Heart left ventricle (tissue), 16 donors: ENCODE results near the gene EPHA1. TPM values are rescaled to one million over a fixed set of nuclear protein-coding genes. Genes with fewer than 3 reads are reported as not detected.

Experiments used
- ATAC-seq, 4 donors: fragments of 200-7000 bp; cut with Tn5 transposase; one replicate each; pipeline ENCODE4 v1.9.1; 2020 to 2022; ENCODE audit warnings: moderate library complexity in 4 of 4, mild to moderate bottlenecking in 3 of 4, moderate number of reproducible peaks in 1 of 4
- DNase-seq, 5 donors: peaks; one replicate each; pipeline ENCODE4 v3.0.0-alpha.2; 2020
- H3K27ac ChIP-seq, 12 donors: fragments of 200-600 bp; sonication (generic) in 4 of 12; one replicate each; pipeline versions ENCODE4 v1.5.0 to v1.8.0; 2016 to 2022; ENCODE audit warnings: mild to moderate bottlenecking in 2 of 12
- H3K27me3 ChIP-seq, 9 donors: fragments of 200-600 bp; sonication (generic) in 2 of 9; one replicate each; pipeline versions ENCODE4 v1.5.1 to v1.8.0; 2016 to 2022; ENCODE audit warnings: mild to moderate bottlenecking in 3 of 9
- H3K36me3 ChIP-seq, 9 donors: fragments of 200-600 bp; sonication (generic) in 2 of 9; one replicate each; pipeline versions ENCODE4 v1.5.0 to v1.8.0; 2018 to 2022; ENCODE audit warnings: mild to moderate bottlenecking in 2 of 9
- H3K4me1 ChIP-seq, 12 donors: fragments of 200-600 bp; sonication (generic) in 4 of 12; one replicate each; pipeline versions ENCODE4 v1.5.0 to v1.8.0; 2016 to 2022; ENCODE audit warnings: mild to moderate bottlenecking in 3 of 12
- H3K4me3 ChIP-seq, 12 donors: fragments of 200-600 bp; sonication (generic) in 4 of 12; one replicate each; pipeline versions ENCODE4 v1.5.0 to v1.8.0; 2017 to 2022; ENCODE audit warnings: mild to moderate bottlenecking in 9 of 12, moderate library complexity in 4 of 12
- H3K9me3 ChIP-seq, 12 donors: fragments of 200-600 bp; sonication (generic) in 4 of 12; one replicate each; pipeline versions ENCODE4 v1.5.0 to v1.8.0; 2016 to 2022; ENCODE audit warnings: mild to moderate bottlenecking in 1 of 12
- CTCF ChIP-seq, 12 donors: fragments of 200-600 bp; sonication (generic) in 4 of 12; IDR thresholded peaks; one replicate each; pipeline versions ENCODE4 v1.5.0 to v1.8.0; 2018 to 2022; ENCODE audit warnings: antibody characterized with exemption in 12 of 12, mild to moderate bottlenecking in 5 of 12
- POLR2A ChIP-seq, 2 donors: fragments of 450-650 bp; IDR thresholded peaks; one replicate each; pipeline ENCODE4 v1.6.1; 2017; ENCODE audit warnings: antibody characterized with exemption in 2 of 2, mild to moderate bottlenecking in 2 of 2, moderate library complexity in 2 of 2
- WGBS, 4 donors: extraction: QIAGEN DNeasy Blood & Tissue Kit in 2 of 4; methylation state at CpG; one replicate each; pipeline versions ENCODE4 v1.1.5 to v1.1.7; 2013 to 2018; 5-methylcytosine and 5-hydroxymethylcytosine counted together
- intact Hi-C, 10 donors: fragments of 100-400 bp; cut with DNase I; formaldehyde crosslinking; loops; one replicate each; pipeline versions ENCODE4 v1.11.1 to v1.14.2; 2022
- polyA plus RNA-seq, 2 donors: library from polyadenylated mRNA; stranded (reverse); fragments of 200-250 nt; gene quantifications; one replicate each; pipeline ENCODE4 v1.2.3, GENCODE V29; 2013
- total RNA-seq, 9 donors: library from RNA; depleted of rRNA in 2 of 9; stranded (reverse); fragments of >200 nt in 2 of 9; fragmentation: NEBNext Ultra II Directional in 3 of 9; extraction: Animal tissue kit (Norgen Biotek cat#: 25700) in 3 of 9; gene quantifications; one replicate each; pipeline versions ENCODE4 v1.1.0 to v1.2.4, GENCODE V29; 2016 to 2023
- donor health status: ischemic (EF 13 %, LVEDD 7.1; RV severe dilation, severe dysfunction).
- donor health status: healthy with polysubstance abuse.
- donor health status: DM: no; HTN: yes; CAD: no.
- donor health status: DM: no; HTN: no; CAD: no.
- donor health status: ischemic (EF 25% LVEDD 6.9; RV normal size, moderate dysfunction).
- donor health status: ischemic (EF 25% LVEDD 5.7; RV mildly dilated, moderate dysfunction).
- donor health status: healthy.
- donor health status: DM: yes; HTN: yes; CAD: no.
- donor health status: ischemic (EF 35%, LVEDD 5.7; RV mildly dilated, moderate dysfunction).
- donor health status: nonischemic (EF 11% LVEDD 7.7; RV severe dilation, severe dysfunction).
- donor health status: DM: yes; HTN: yes; CAD: no.
- donor health status: PGD.
- donor health status: ischemic (EF 29% LVEDD 5.4; RV normal size, mild dysfunction).
- donor health status: nonischemic (EF 23%, LVEDD 6.1; RV moderate dilation, normal function).

Gene EPHA1
- total and polyA plus RNA-seq, 11 donors = 0.04 to 0.51 (median 0.27) TPM; not detected in 7

- no peaks in the 10 kb centered on the region for H3K27me3 ChIP-seq
- peak overlapping the region in 2 of 12 donors; percentile 99 to 100 for H3K27ac ChIP-seq
- peaks cover 0 to 77% (median 46%) of the 10 kb centered on the region in 9 donors for H3K36me3 ChIP-seq
- DNase-seq (no peak), ATAC-seq (no peak)
- intact Hi-C loops = loop anchor here in 2 of 10 donors (10.0 kb wide), 2 partner anchors 103 to 517 kb away; partner anchors contain the start of genes CASP2 (in 2 of the 2), TMEM139 (in 2 of the 2) and TCAF1 (in 1 of the 2)
- no peaks in the 10 kb centered on the region for H3K9me3 ChIP-seq
- no peak for TF ChIP-seq CTCF (IDR thresholded peaks at IDR 0.05)
- no peak for TF ChIP-seq POLR2A (IDR thresholded peaks at IDR 0.05)
- 75 to 87% (median 84%) methylated on average over 14 to 23 of the region's 23 CpGs for WGBS, 4 donors
- H3K4me1 ChIP-seq = peaks cover 7 to 97% (median 68%) of the 10 kb centered on the region in 12 donors
- H3K4me3 ChIP-seq = no peak overlapping the region
Observed at GRCh38 chr7:143387156-143387975, 21.3 kb downstream of the EPHA1 start.

- peaks cover 7 to 89% (median 59%) of the 10 kb centered on the region in 12 donors for H3K4me1 ChIP-seq
- peak overlapping the region in 5 of 12 donors; percentile 16 to 95 (median 23) for H3K4me3 ChIP-seq
- no peaks in the 10 kb centered on the region for H3K27me3 ChIP-seq
- 31 to 36% (median 34%) methylated on average over 14 to 19 of the region's 19 CpGs for WGBS, 4 donors
- peak overlapping the region in 5 of 12 donors; percentile 22 to 100 (median 24) for H3K27ac ChIP-seq
- no peak for TF ChIP-seq POLR2A (IDR thresholded peaks at IDR 0.05)
- no peak for TF ChIP-seq CTCF (IDR thresholded peaks at IDR 0.05)
- intact Hi-C loops = loop anchor here in 2 of 10 donors (10.0 kb wide), 2 partner anchors 101 to 519 kb away; partner anchors contain the start of genes CASP2 (in 2 of the 2), TMEM139 (in 2 of the 2) and TCAF1 (in 1 of the 2)
- ATAC-seq = peak in 1 of 4 donors; percentile 25
- H3K36me3 ChIP-seq = peaks cover 0 to 66% (median 41%) of the 10 kb centered on the region in 9 donors
- DNase-seq = peak in 2 of 5 donors; percentile 56 to 71
- H3K9me3 ChIP-seq = no peaks in the 10 kb centered on the region
Observed at GRCh38 chr7:143385891-143386781, 22.5 kb downstream of the EPHA1 start.

- intact Hi-C loops = loop anchor here in 6 of 10 donors (5.0 to 10.0 kb wide), 6 partner anchors 32 to 520 kb away; partner anchors contain the start of genes CASP2 (in 4 of the 6), TMEM139 (in 2 of the 6) and TCAF1 (in 1 of the 6)
- Histone ChIP-seq H3K9me3 (no peaks in the 10 kb centered on the region), H3K4me3 (peak overlapping the region in 9 of 12 donors; percentile 2 to 96 (median 88)), H3K27ac (peak overlapping the region in 10 of 12 donors; percentile 25 to 100 (median 49)), H3K4me1 (peaks cover 7 to 78% (median 50%) of the 10 kb centered on the region in 12 donors), H3K36me3 (peaks cover 0 to 55% (median 31%) of the 10 kb centered on the region in 9 donors), H3K27me3 (no peaks in the 10 kb centered on the region)
- ATAC-seq = no peak
- no peak for TF ChIP-seq CTCF (IDR thresholded peaks at IDR 0.05)
- TF ChIP-seq POLR2A (IDR thresholded peaks at IDR 0.05) = no peak
- 62 to 68% (median 67%) methylated on average over 14 of the region's 14 CpGs for WGBS, 4 donors
- DNase-seq = peak in 3 of 5 donors; percentile 42 to 62 (median 46)
Observed at GRCh38 chr7:143384661-143385631, 23.7 kb downstream of the EPHA1 start.
